MM.1S (cell line): Measurements from ENCODE around the gene CCDC150.

Source experiments
- EZH2 ChIP-seq: fragments of 300-600 bp; sonication (generic); optimal IDR thresholded peaks from 2 replicates; pipeline ENCODE3; 2017; ENCODE audit warnings: low read depth, mild to moderate bottlenecking, antibody characterized with exemption, low read length, mixed read lengths
- EZH2phosphoT487 ChIP-seq: fragments of 300-600 bp; sonication (generic); IDR thresholded peaks from 2 replicates; pipeline ENCODE4 v1.6.1; 2018; ENCODE audit warnings: antibody characterized with exemption, low read length
- TF ChIP-seq, protein P1 (sequence below): fragments of 300-600 bp; sonication (generic); IDR thresholded peaks from 2 replicates; pipeline ENCODE4 v1.5.1; 2016; ENCODE audit warnings: antibody characterized with exemption, low read length, mixed read lengths

DNA sequence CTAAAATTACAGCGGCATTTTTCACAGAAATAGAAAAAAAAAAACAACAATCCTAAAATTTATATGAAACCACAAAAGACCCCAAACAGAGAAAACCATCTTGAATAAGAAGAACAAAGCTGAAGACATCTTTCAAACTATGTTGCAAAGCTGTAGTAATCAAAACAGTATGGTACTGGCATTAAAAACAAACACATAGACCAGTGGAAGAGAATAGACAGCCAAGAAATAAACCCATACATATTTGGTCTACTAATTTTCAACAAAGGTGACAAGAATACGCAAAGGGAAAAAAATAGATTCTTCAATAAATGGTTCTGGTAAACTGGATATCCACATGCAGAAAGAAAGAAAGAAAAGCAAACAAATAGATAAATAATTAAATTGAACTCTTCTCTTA is 9.0 kb upstream of the CCDC150 start:
- TF ChIP-seq, protein P1, sequence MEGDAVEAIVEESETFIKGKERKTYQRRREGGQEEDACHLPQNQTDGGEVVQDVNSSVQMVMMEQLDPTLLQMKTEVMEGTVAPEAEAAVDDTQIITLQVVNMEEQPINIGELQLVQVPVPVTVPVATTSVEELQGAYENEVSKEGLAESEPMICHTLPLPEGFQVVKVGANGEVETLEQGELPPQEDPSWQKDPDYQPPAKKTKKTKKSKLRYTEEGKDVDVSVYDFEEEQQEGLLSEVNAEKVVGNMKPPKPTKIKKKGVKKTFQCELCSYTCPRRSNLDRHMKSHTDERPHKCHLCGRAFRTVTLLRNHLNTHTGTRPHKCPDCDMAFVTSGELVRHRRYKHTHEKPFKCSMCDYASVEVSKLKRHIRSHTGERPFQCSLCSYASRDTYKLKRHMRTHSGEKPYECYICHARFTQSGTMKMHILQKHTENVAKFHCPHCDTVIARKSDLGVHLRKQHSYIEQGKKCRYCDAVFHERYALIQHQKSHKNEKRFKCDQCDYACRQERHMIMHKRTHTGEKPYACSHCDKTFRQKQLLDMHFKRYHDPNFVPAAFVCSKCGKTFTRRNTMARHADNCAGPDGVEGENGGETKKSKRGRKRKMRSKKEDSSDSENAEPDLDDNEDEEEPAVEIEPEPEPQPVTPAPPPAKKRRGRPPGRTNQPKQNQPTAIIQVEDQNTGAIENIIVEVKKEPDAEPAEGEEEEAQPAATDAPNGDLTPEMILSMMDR, result no peak
- TF ChIP-seq EZH2 (no peak), EZH2phosphoT487 (no peak)
